T-cell (primary cell): ENCODE data around the gene MICALL2. TPM values are rescaled to one million over a fixed set of nuclear protein-coding genes. Genes with fewer than 3 reads are reported as not detected.

Source experiments
- ATAC-seq, 4 experiments: fragments of 200-7000 bp in 3 of 4; fragments of 150-1000 bp in 1 of 4; cut with Tn5 transposase; replicated peaks in 1 of 4; 1 replicate in 3 of 4; 2 replicates in 1 of 4; pipeline ENCODE4 v1.10.0; 2021; ENCODE audit warnings: moderate library complexity in 3 of 4, mild to moderate bottlenecking in 2 of 4, moderate number of reproducible peaks in 1 of 4
- CTCF ChIA-PET, 2 donors: fragments of 300-600 bp; sonication (Branson Sonifier 250); formaldehyde crosslinking; loops; one replicate each; lab custom pipeline; 2022; ENCODE audit warnings: antibody characterized with exemption in 2 of 2; lab: Charles Lee
- POLR2A ChIA-PET, 2 donors: fragments of 300-600 bp; sonication (Branson Sonifier 250); formaldehyde crosslinking; loops; one replicate each; lab custom pipeline; 2022; ENCODE audit warnings: antibody characterized with exemption in 2 of 2; lab: Charles Lee
- DNase-seq, 35 experiments: peaks; one replicate each; pipeline versions ENCODE4 v3.0.0 to v3.0.0-alpha.2; 2013 to 2023
- H3K27ac ChIP-seq: one replicate; pipeline ENCODE4 v1.5.1; 2013; ENCODE audit warnings: low read length
- H3K27me3 ChIP-seq, 2 experiments: replicated peaks in 1 of 2; 1 replicate in 1 of 2; 2 replicates in 1 of 2; pipeline versions ENCODE4 v1.6.1 to v1.7.0; 2013; ENCODE audit warnings: low read length in 1 of 2, mixed read lengths in 1 of 2; ENCODE audit not compliant: control insufficient read depth in 2 of 2, insufficient read depth in 2 of 2; ENCODE audit errors: extremely low read depth in 1 of 2
- H3K36me3 ChIP-seq, 2 donors: 1 replicate in 1 of 2; 2 replicates in 1 of 2; pipeline versions ENCODE4 v1.6.1 to v1.7.0; 2013; ENCODE audit warnings: low read length in 1 of 2; ENCODE audit not compliant: control insufficient read depth in 2 of 2, insufficient read depth in 1 of 2; ENCODE audit errors: extremely low read depth in 1 of 2
- H3K4me1 ChIP-seq, 2 experiments: 1 replicate in 1 of 2; 2 replicates in 1 of 2; pipeline versions ENCODE4 v1.6.1 to v1.7.0; 2013; ENCODE audit warnings: low read length in 2 of 2, mixed read lengths in 1 of 2; ENCODE audit not compliant: insufficient read depth in 2 of 2, control insufficient read depth in 1 of 2; ENCODE audit errors: extremely low read depth in 1 of 2
- H3K4me3 ChIP-seq, 2 donors: 1 replicate in 1 of 2; 2 replicates in 1 of 2; pipeline versions ENCODE4 v1.5.1 to v1.7.0; 2013; ENCODE audit warnings: mild to moderate bottlenecking in 2 of 2, low read length in 1 of 2, moderate library complexity in 1 of 2; ENCODE audit not compliant: control insufficient read depth in 1 of 2; ENCODE audit errors: extremely low read depth in 1 of 2
- H3K9me3 ChIP-seq: 2 replicates; pipeline ENCODE4 v1.7.0; 2013
- H3K27ac Mint-ChIP-seq, 2 donors: one replicate each; pipeline ENCODE4 v1.8.0; 2020 to 2021; ENCODE audit warnings: mild to moderate bottlenecking in 2 of 2, mixed read lengths in 2 of 2
- H3K27me3 Mint-ChIP-seq, 2 donors: one replicate each; pipeline ENCODE4 v1.8.0; 2021 to 2022; ENCODE audit warnings: mixed read lengths in 2 of 2
- H3K36me3 Mint-ChIP-seq: one replicate; pipeline ENCODE4 v1.8.0; 2021; ENCODE audit warnings: mixed read lengths
- H3K4me1 Mint-ChIP-seq, 3 donors: one replicate each; pipeline ENCODE4 v1.8.0; 2020 to 2022; ENCODE audit warnings: mixed read lengths in 3 of 3, mild to moderate bottlenecking in 1 of 3
- H3K4me3 Mint-ChIP-seq, 3 donors: one replicate each; pipeline ENCODE4 v1.8.0; 2020 to 2022; ENCODE audit warnings: mild to moderate bottlenecking in 3 of 3, mixed read lengths in 3 of 3, moderate library complexity in 3 of 3
- H3K9me3 Mint-ChIP-seq, 3 donors: one replicate each; pipeline ENCODE4 v1.8.0; 2020 to 2022; ENCODE audit warnings: mixed read lengths in 3 of 3
- WGBS: methylation state at CpG from one replicate; pipeline ENCODE4 v1.1.5; 2013; ENCODE audit warnings: missing lambda C conversion rate; ENCODE audit not compliant: insufficient coverage; 5-methylcytosine and 5-hydroxymethylcytosine counted together
- total RNA-seq, 35 experiments: library from RNA in 6 of 35; stranded (reverse) in 6 of 35; fragments of 120-200 nt in 1 of 35; gene quantifications; one replicate each; pipeline versions ENCODE4 v1.2.1 to v1.2.4 and lab custom pipeline; 2013 to 2026

Gene MICALL2
- total RNA-seq, 5 donors from 2014 or later (not counting 1 experiment from before 2014, with no cell fraction given): 2.1 to 5.5 (median 3.2) TPM

DNA sequence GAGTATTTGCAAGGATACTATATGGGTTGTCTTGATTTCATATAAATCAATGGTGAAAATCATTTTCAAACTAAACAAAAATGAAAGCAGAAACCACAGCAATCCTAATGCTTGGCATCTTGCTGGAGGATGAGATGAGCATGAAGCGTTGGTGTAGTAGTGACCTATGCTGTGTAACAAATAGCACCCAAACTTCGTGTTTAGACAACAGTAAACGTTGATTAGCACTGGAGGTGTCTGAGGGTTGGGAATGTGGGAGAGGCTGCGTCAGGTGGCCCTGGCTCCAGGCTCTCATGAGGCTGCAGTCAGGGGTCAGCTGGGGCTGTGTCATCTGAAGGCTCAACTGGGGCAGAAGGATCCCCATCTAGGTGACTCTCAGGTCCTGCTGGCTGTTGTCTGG lies 67.8 kb downstream of the MICALL2 start:
- ATAC-seq (no peak), DNase-seq (no peak)
- Mint-ChIP-seq H3K4me3 (no peak overlapping the region), H3K4me1 (no peaks in the 10 kb centered on the region), H3K27me3 (peaks cover 20 to 31% of the 10 kb centered on the region in 2 donors), H3K9me3 (peaks cover 0 to 5% (median 0%) of the 10 kb centered on the region in 3 donors), H3K36me3 (no peaks in the 10 kb centered on the region), H3K27ac (no peak overlapping the region)
- CTCF ChIA-PET: no interaction called here
- peaks cover 0 to 76% of the 10 kb centered on the region in 2 experiments for H3K27me3 ChIP-seq
- no peaks in the 10 kb centered on the region for H3K4me1 ChIP-seq
- H3K9me3 ChIP-seq: no peaks in the 10 kb centered on the region
- whole genome bisulfite sequencing: 84% methylated on average over 4 of the region's 4 CpGs
- POLR2A ChIA-PET: no interaction called here
- no peak overlapping the region for H3K4me3 ChIP-seq
- no peak overlapping the region for H3K27ac ChIP-seq
- no peaks in the 10 kb centered on the region for H3K36me3 ChIP-seq

DNA sequence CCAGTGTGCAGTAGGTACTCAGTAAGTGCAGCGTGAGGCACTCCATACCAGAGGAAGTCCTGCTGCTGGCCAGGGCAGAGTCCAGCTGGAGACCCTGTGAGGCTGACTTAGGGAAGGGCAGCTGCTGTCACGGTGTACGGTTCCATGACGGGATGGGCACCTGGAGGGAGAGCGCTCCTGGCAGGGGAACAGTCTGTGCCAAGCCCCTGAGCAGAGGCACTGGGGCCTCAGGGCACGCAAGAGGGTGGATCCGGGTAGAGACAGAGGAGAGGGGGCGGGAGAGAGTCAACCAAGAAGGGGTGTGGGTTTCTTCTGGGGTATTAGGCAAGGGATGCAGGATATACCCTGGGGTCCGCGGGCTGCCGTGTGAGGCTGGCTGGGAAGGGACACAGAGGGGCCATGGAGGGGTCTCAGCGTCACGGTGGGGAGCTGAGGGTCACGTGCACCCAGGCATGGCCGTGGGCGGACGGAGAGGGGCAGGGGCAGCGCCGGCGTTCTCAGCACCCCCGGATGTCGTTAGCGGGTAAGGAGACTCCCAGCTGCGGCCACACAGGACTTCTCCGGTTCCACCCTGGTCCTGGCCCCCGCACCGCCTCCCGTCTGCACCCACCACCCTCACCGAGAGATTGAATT lies 70.5 kb downstream of the MICALL2 start:
- Mint-ChIP-seq H3K9me3 (peaks cover 0 to 5% (median 5%) of the 10 kb centered on the region in 3 donors), H3K27me3 (peaks cover 28 to 34% of the 10 kb centered on the region in 2 donors), H3K36me3 (no peaks in the 10 kb centered on the region), H3K4me1 (peaks cover 0 to 8% (median 0%) of the 10 kb centered on the region in 3 donors), H3K4me3 (no peak overlapping the region), H3K27ac (no peak overlapping the region)
- peaks cover 0 to 70% of the 10 kb centered on the region in 2 experiments for H3K27me3 ChIP-seq
- H3K27ac ChIP-seq: no peak overlapping the region
- H3K4me1 ChIP-seq: no peaks in the 10 kb centered on the region
- no peaks in the 10 kb centered on the region for H3K9me3 ChIP-seq
- ATAC-seq: no peak
- no peak overlapping the region for H3K4me3 ChIP-seq
- DNase-seq: no peak
- ChIA-PET CTCF (no interaction called here), POLR2A (no interaction called here)
- H3K36me3 ChIP-seq: no peaks in the 10 kb centered on the region
- whole genome bisulfite sequencing: 75% methylated on average over 22 of the region's 29 CpGs

DNA sequence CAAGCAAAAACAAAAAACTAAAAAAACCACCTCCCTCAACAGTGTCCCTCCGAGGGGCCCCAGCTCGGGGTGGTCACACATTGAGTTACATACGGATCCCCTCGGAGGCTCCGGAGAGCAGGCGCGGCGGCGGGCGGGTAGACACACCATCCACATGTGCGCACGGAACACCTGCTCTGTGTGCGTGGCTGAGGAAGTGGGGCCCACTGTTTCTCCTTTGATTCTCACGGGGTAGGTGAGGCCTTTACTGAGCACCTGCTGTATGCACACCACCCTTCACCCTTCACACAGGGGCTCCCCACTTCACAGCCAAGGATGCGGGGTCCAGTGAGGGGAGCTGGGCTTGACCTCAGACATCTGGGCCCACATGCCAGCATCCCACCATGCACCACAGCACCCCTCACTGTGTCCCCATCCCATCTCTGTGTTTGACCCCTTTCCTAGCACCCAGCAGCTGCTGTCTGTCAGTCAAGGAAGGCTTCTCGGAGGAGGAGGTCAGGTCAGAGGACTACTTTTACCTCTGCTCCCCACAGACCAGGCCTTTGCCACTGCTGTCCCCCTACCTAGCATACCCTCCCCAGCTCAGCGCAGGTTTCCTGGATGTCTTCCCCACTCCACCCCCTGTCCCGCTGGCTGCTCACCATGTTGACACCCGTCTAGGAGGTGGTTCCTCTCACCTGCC lies 71.1 kb downstream of the MICALL2 start:
- peaks cover 0 to 8% (median 0%) of the 10 kb centered on the region in 3 donors for H3K4me1 Mint-ChIP-seq
- peaks cover 28 to 31% of the 10 kb centered on the region in 2 donors for H3K27me3 Mint-ChIP-seq
- 83% methylated on average over 18 of the region's 19 CpGs for WGBS
- H3K27ac Mint-ChIP-seq: no peak overlapping the region
- no peaks in the 10 kb centered on the region for H3K36me3 Mint-ChIP-seq
- no peak for DNase-seq
- no peaks in the 10 kb centered on the region for H3K9me3 ChIP-seq
- H3K27me3 ChIP-seq: peaks cover 0 to 70% of the 10 kb centered on the region in 2 experiments
- H3K4me1 ChIP-seq: no peaks in the 10 kb centered on the region
- no peak for ATAC-seq
- H3K27ac ChIP-seq: no peak overlapping the region
- H3K36me3 ChIP-seq: no peaks in the 10 kb centered on the region
- H3K4me3 ChIP-seq: no peak overlapping the region
- ChIA-PET POLR2A (no interaction called here), CTCF (no interaction called here)
- no peak overlapping the region for H3K4me3 Mint-ChIP-seq
- H3K9me3 Mint-ChIP-seq: peaks cover 0 to 5% (median 5%) of the 10 kb centered on the region in 3 donors

DNA sequence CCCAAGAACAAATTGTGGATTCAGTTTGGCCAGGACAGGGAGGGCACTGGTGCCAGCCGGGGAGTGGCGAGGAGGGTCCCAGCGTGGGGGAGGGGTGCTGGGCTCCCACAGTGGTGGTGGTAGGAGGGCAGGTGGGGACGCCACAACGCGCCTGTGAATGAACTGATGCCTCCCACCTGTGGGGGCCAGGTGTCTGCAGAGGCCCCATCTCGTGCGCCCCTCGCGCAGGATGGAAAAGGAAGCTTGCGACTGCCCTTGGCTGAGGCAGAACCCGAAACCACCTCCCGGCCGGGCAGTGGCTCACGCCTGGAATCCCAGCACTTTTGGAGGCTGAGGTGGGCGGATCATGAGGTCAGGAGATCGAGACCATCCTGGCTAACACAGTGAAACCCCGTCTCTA lies 72.0 kb downstream of the MICALL2 start:
- Histone ChIP-seq H3K36me3 (no peaks in the 10 kb centered on the region), H3K4me3 (no peak overlapping the region), H3K27me3 (peaks cover 0 to 69% of the 10 kb centered on the region in 2 experiments), H3K4me1 (no peaks in the 10 kb centered on the region), H3K27ac (no peak overlapping the region), H3K9me3 (no peaks in the 10 kb centered on the region)
- Mint-ChIP-seq H3K4me1 (peaks cover 0 to 8% (median 0%) of the 10 kb centered on the region in 3 donors), H3K27ac (no peak overlapping the region), H3K4me3 (no peak overlapping the region), H3K9me3 (peaks cover 0 to 5% (median 5%) of the 10 kb centered on the region in 3 donors), H3K27me3 (peaks cover 24 to 34% of the 10 kb centered on the region in 2 donors), H3K36me3 (no peaks in the 10 kb centered on the region)
- ATAC-seq: no peak
- 71% methylated on average over 6 of the region's 18 CpGs for WGBS
- CTCF ChIA-PET: no interaction called here
- DNase-seq: no peak
- POLR2A ChIA-PET: no interaction called here

DNA sequence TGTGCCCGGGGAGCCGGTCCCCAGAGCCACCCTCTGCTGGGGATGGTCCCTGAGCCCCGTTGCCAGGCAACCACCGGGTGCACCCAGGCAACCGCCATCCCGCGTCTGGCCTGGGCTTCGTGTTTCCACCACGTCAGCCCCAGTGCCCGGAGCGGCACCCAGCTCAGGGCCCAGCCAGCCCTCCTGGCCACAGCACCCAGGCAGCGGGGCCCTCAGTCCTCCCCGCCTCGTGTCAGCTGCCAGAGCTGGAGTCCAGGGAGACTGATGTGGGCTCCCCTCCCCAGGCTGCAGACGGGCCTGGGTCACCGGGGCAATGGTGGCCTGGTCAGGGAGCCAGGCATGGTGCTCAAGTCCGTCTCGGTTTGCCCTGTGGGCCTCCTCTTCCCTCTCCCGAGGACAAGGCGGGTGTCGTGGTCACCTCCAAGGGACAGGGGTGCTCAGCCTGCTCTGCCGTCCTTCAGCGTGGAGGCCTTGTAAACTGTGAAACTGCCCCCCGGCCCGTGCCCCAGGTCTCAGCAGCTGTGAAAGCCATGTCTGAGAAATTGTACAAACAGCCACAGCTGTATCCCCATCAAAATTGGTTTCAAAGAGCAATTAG lies 72.5 kb downstream of the MICALL2 start:
- Mint-ChIP-seq H3K27ac (no peak overlapping the region), H3K4me1 (peaks cover 0 to 8% (median 0%) of the 10 kb centered on the region in 3 donors)

DNA sequence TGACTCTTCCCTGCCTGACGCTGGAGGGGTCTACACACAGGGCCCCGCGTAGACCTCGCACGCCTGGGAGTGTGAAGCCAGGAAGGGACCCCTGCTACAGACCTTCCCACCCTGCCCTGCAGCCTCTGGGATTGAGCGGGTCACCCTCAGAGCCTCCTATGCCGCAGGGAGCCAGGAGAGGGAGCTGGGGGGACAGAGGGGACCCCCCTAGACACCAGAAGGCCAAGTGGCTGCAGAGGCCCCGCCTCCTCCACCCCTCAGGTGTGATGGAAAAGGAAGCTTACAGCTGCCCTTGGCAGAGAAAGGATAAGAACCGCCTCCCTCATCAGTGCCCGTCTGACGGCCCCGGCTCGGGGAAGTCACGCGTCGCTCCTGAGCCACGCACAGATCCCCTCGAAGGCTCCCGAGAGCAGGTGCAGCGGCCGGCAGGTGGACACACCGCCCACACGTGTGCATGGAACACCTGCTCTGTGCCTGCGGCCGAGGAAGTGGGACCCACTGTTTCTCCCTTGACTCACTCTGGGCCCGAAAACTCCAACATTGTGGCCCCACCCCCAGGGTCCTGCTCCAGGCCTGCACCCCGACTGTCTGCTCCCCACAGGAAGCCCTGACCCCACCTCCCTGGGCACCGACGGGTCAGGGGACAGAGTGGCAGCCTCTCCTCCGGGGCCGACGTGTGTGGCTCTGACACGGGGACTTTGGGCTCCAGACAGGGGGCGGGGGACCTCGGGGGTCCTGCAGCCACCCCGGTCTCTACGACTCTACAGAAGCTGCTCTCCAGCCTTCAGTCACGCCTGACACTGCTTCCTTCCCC lies 73.3 kb downstream of the MICALL2 start:
- Mint-ChIP-seq H3K4me1 (peaks cover 0 to 8% (median 0%) of the 10 kb centered on the region in 3 donors), H3K9me3 (peaks cover 0 to 5% (median 0%) of the 10 kb centered on the region in 3 donors), H3K27me3 (peaks cover 20 to 29% of the 10 kb centered on the region in 2 donors), H3K36me3 (no peaks in the 10 kb centered on the region), H3K4me3 (no peak overlapping the region), H3K27ac (no peak overlapping the region)
- no peaks in the 10 kb centered on the region for H3K9me3 ChIP-seq
- H3K27me3 ChIP-seq: peaks cover 0 to 69% of the 10 kb centered on the region in 2 experiments
- no peak overlapping the region for H3K27ac ChIP-seq
- CTCF ChIA-PET: no interaction called here
- ATAC-seq (no peak), DNase-seq (no peak)
- POLR2A ChIA-PET: interaction anchor here in 1 of 2 donors (0.5 kb wide), 1 partner anchor 1102 kb away, joined by 3 read pairs; no protein-coding TSS in a partner anchor
- H3K36me3 ChIP-seq: no peaks in the 10 kb centered on the region
- 64% methylated on average over 34 of the region's 38 CpGs for WGBS
- no peaks in the 10 kb centered on the region for H3K4me1 ChIP-seq
- H3K4me3 ChIP-seq: no peak overlapping the region

More for the DNA sequence above, 72.5 kb downstream of the MICALL2 start:
- ChIA-PET POLR2A (no interaction called here), CTCF (no interaction called here)
- DNase-seq (no peak), ATAC-seq (no peak)
- Histone ChIP-seq H3K4me3 (no peak overlapping the region), H3K27me3 (peaks cover 0 to 67% of the 10 kb centered on the region in 2 experiments), H3K4me1 (no peaks in the 10 kb centered on the region), H3K9me3 (no peaks in the 10 kb centered on the region), H3K27ac (no peak overlapping the region), H3K36me3 (no peaks in the 10 kb centered on the region)
- WGBS: 64% methylated on average over 25 of the region's 25 CpGs
- Mint-ChIP-seq H3K9me3 (peaks cover 0 to 5% (median 5%) of the 10 kb centered on the region in 3 donors), H3K4me3 (no peak overlapping the region), H3K27me3 (peaks cover 24 to 33% of the 10 kb centered on the region in 2 donors), H3K36me3 (no peaks in the 10 kb centered on the region)
